Body of pancreas (tissue), 4 donors: ENCODE results near the gene MYO10.

Source experiments
- POLR2A ChIP-seq, 3 donors: fragments of 450-650 bp; IDR thresholded peaks; one replicate each; pipeline ENCODE4 v1.6.1; 2016; ENCODE audit warnings: antibody characterized with exemption in 3 of 3, mild to moderate bottlenecking in 2 of 3
- TF ChIP-seq, protein P1 (sequence below), 7 experiments: fragments of 450-650 bp in 4 of 7; fragments of 200-600 bp in 3 of 7; sonication (generic) in 3 of 7; IDR thresholded peaks; one replicate each; pipeline ENCODE4 v1.5.1; 2016 to 2019; ENCODE audit warnings: antibody characterized with exemption in 7 of 7

DNA sequence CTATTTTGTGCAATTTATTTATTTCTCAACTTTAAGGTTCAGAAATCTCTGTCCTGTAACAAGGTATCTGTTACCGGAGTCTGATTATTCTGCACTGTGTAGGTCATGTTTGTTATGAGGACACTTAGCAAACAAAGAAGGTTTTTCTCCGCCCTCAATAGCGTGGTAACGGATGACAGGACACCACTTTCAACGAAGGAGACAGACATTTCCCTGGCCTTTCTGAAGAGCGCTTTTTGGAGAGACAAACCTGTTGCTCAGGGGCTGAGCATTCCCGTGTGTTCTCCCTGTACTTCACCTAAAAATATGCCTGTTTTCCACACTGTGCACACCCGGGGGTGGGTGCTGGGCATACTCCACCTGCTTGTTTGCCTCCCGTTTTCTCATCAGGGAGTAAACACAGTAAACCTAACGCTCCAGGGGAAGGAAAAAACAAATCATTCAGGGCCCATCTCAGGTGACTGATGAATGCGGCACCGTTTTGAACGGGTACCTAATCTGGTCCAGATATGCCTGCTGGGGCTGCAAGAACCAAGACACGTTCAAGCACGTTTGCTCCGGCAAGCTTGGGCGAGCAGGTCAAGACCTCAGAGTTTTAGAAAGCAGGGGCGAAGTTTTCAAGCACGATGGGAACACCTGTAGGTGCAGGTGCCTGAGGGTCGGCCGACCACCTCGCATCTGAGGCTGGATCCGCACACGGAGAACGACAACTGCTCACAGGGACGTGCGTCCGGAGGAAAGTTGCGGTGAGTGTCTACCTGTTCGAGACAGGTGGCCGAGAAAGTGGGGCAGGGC, 320.1 kb downstream of the MYO10 start:
- TF ChIP-seq, protein P1, sequence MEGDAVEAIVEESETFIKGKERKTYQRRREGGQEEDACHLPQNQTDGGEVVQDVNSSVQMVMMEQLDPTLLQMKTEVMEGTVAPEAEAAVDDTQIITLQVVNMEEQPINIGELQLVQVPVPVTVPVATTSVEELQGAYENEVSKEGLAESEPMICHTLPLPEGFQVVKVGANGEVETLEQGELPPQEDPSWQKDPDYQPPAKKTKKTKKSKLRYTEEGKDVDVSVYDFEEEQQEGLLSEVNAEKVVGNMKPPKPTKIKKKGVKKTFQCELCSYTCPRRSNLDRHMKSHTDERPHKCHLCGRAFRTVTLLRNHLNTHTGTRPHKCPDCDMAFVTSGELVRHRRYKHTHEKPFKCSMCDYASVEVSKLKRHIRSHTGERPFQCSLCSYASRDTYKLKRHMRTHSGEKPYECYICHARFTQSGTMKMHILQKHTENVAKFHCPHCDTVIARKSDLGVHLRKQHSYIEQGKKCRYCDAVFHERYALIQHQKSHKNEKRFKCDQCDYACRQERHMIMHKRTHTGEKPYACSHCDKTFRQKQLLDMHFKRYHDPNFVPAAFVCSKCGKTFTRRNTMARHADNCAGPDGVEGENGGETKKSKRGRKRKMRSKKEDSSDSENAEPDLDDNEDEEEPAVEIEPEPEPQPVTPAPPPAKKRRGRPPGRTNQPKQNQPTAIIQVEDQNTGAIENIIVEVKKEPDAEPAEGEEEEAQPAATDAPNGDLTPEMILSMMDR (IDR thresholded peaks at IDR 0.05) = no peak
- TF ChIP-seq POLR2A (IDR thresholded peaks at IDR 0.05) = no peak
